Measurements from ENCODE around the gene ABCB10.

DNA sequence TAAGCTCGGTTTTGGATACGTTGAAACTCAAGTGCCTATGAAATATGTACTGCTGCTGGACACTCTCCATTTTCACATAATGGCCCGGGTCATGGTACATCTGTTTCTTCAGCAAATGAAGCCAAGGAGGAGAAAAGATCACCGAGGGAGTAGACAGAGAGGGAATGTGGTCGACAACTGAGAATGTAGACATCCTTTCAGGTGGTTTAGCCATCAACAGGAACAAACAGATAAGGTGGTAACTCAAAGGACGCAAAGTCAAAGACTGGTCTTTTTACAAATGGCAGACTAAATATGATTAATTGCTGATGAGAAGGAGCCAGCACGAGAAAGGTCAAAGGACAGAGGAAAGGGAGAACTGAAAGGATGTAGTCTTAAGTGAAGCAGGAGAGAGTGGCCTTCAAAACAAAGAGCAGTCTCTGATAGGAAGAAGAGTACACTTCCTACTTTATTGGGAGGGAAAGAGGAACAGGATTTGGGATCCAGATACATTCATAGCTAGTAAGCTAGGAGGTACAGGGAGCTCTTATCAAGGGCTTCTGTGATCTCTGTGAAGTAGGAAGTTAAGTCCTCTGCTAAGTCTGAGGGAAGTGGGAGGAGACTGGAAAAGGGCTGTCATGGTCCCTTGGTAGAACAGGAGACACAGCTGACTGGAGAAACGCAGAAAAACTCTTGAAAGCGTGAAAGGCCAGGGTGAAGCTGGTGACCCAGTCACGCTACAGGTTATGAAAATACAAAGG, 78.7 kb downstream of the ABCB10 start:
- TF ChIP-seq, protein P1, sequence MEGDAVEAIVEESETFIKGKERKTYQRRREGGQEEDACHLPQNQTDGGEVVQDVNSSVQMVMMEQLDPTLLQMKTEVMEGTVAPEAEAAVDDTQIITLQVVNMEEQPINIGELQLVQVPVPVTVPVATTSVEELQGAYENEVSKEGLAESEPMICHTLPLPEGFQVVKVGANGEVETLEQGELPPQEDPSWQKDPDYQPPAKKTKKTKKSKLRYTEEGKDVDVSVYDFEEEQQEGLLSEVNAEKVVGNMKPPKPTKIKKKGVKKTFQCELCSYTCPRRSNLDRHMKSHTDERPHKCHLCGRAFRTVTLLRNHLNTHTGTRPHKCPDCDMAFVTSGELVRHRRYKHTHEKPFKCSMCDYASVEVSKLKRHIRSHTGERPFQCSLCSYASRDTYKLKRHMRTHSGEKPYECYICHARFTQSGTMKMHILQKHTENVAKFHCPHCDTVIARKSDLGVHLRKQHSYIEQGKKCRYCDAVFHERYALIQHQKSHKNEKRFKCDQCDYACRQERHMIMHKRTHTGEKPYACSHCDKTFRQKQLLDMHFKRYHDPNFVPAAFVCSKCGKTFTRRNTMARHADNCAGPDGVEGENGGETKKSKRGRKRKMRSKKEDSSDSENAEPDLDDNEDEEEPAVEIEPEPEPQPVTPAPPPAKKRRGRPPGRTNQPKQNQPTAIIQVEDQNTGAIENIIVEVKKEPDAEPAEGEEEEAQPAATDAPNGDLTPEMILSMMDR (IDR thresholded peaks at IDR 0.05), result no peak
- TF ChIP-seq POLR2A (IDR thresholded peaks at IDR 0.05) (no peak), POLR2AphosphoS5 (IDR thresholded peaks at IDR 0.05) (no peak)
